NCI-H2196 treated with DMSO at 0.1 percent for 48 hours (cell line): Measurements from ENCODE around the gene EID1.

Source experiments
- DNase-seq: peaks from one replicate; lab custom pipeline; 2025; ENCODE audit not compliant: unreplicated experiment; lab: John Stamatoyannopoulos, UW

Gene EID1

GRCh38 chr15:48868536-48868935, 9.4 kb upstream of the EID1 start:
- DNase-seq, result no peak

- DNase-seq, result no peak
Measured at GRCh38 chr15:48869966-48870365, 8.0 kb upstream of the EID1 start.

- no peak for DNase-seq
Measured at GRCh38 chr15:48871542-48871941, 6.4 kb upstream of the EID1 start.

GRCh38 chr15:48872632-48873031, 5.3 kb upstream of the EID1 start:
- DNase-seq, result no peak

- DNase-seq, result no peak
Measured at GRCh38 chr15:48875241-48875960, 2.5 kb upstream of the EID1 start.

- no peak for DNase-seq
Measured at GRCh38 chr15:48876057-48876456, 1.9 kb upstream of the EID1 start.

- no peak for DNase-seq
Measured at GRCh38 chr15:48880070-48880634, 2.2 kb downstream of the EID1 start.

GRCh38 chr15:48883699-48884098, 5.8 kb downstream of the EID1 start:
- no peak for DNase-seq

GRCh38 chr15:48887144-48887543, 9.2 kb downstream of the EID1 start:
- no peak for DNase-seq

- DNase-seq, result no peak
Measured at GRCh38 chr15:48888191-48888590, 10.3 kb downstream of the EID1 start.

GRCh38 chr15:48888836-48889235, 10.9 kb downstream of the EID1 start:
- DNase-seq, result no peak

GRCh38 chr15:48889925-48890324, 12.0 kb downstream of the EID1 start:
- no peak for DNase-seq

GRCh38 chr15:48890375-48890972, 12.5 kb downstream of the EID1 start:
- DNase-seq, result no peak

GRCh38 chr15:48891232-48891765, 13.4 kb downstream of the EID1 start:
- no peak for DNase-seq

- no peak for DNase-seq
Measured at GRCh38 chr15:48893311-48893710, 15.4 kb downstream of the EID1 start.

- DNase-seq, result no peak
Measured at GRCh38 chr15:48896869-48897814, 19.2 kb downstream of the EID1 start.

- DNase-seq, result no peak
Measured at GRCh38 chr15:48898032-48898431, 20.1 kb downstream of the EID1 start.

- no peak for DNase-seq
Measured at GRCh38 chr15:48898446-48898845, 20.5 kb downstream of the EID1 start.

GRCh38 chr15:48899793-48900192, 21.9 kb downstream of the EID1 start:
- no peak for DNase-seq

GRCh38 chr15:48904758-48905157, 26.8 kb downstream of the EID1 start:
- no peak for DNase-seq

GRCh38 chr15:48905216-48905615, 27.3 kb downstream of the EID1 start:
- DNase-seq, result no peak
